Large intestine (tissue), 3 donors: ENCODE data around the gene CDH24. TPM values are rescaled to one million over a fixed set of nuclear protein-coding genes. Genes with fewer than 3 reads are reported as not detected.

ENCODE experiments used
- DNase-seq, 2 donors: peaks; one replicate each; pipeline versions ENCODE4 v3.0.0 to v3.0.0-alpha.2; 2013
- H3K27ac ChIP-seq: one replicate; pipeline ENCODE4 v1.5.1; 2013; ENCODE audit warnings: low read length
- H3K27me3 ChIP-seq: 2 replicates; pipeline ENCODE4 v1.6.1; 2013; ENCODE audit warnings: low read length; ENCODE audit not compliant: control insufficient read depth, insufficient read depth
- H3K36me3 ChIP-seq: 2 replicates; pipeline ENCODE4 v1.6.1; 2013; ENCODE audit warnings: low read length; ENCODE audit not compliant: control insufficient read depth, insufficient read depth
- H3K4me1 ChIP-seq: one replicate; pipeline ENCODE4 v1.6.1; 2013; ENCODE audit warnings: low read length; ENCODE audit not compliant: control insufficient read depth, insufficient read depth
- H3K4me3 ChIP-seq: one replicate; pipeline ENCODE4 v1.5.1; 2013; ENCODE audit warnings: low read length
- H3K9me3 ChIP-seq: one replicate; pipeline ENCODE4 v1.6.1; 2013; ENCODE audit warnings: mild to moderate bottlenecking, low read depth, low read length, moderate library complexity; ENCODE audit not compliant: control insufficient read depth
- WGBS: methylation state at CpG from one replicate; pipeline ENCODE4 v1.1.5; 2013; ENCODE audit warnings: low lambda C conversion rate; ENCODE audit not compliant: insufficient coverage; 5-methylcytosine and 5-hydroxymethylcytosine counted together
- polyA plus RNA-seq: library from polyadenylated mRNA; unstranded; fragments of 120-200 nt; gene quantifications from one replicate; pipeline ENCODE4 v1.2.1, GENCODE V29; 2013

Gene CDH24
- polyA plus RNA-seq, 1 donor, result 10.5 TPM

GRCh38 chr14:23071921-23072539, 14.7 kb upstream of the CDH24 start:
- Histone ChIP-seq H3K9me3 (no peaks in the 10 kb centered on the region), H3K27me3 (no peaks in the 10 kb centered on the region), H3K4me1 (peaks cover 43% of the 10 kb centered on the region), H3K27ac (peak overlapping the region; percentile 84), H3K4me3 (peak overlapping the region; percentile 81), H3K36me3 (peaks cover 71% of the 10 kb centered on the region)
- DNase-seq, result peak; percentile 43 to 72
- WGBS, result 17% methylated on average over 1 of the region's 5 CpGs

- peaks cover 39% of the 10 kb centered on the region for H3K4me1 ChIP-seq
- H3K27ac ChIP-seq, result peak overlapping the region; percentile 84
- H3K36me3 ChIP-seq, result peaks cover 71% of the 10 kb centered on the region
- peak; percentile 91 to 92 for DNase-seq
- WGBS, result 22% methylated on average over 1 of the region's 14 CpGs
- no peaks in the 10 kb centered on the region for H3K9me3 ChIP-seq
- peak overlapping the region; percentile 81 for H3K4me3 ChIP-seq
- H3K27me3 ChIP-seq, result no peaks in the 10 kb centered on the region
Observed at GRCh38 chr14:23071244-23071920, 14.1 kb upstream of the CDH24 start.

- Histone ChIP-seq H3K36me3 (peaks cover 71% of the 10 kb centered on the region), H3K27me3 (no peaks in the 10 kb centered on the region), H3K4me1 (peaks cover 33% of the 10 kb centered on the region), H3K9me3 (no peaks in the 10 kb centered on the region), H3K27ac (peak overlapping the region; percentile 84), H3K4me3 (peak overlapping the region; percentile 81)
- WGBS, result 0% methylated on average over 1 of the region's 10 CpGs
- DNase-seq, result no peak
Observed at GRCh38 chr14:23070262-23071129, 13.2 kb upstream of the CDH24 start.

DNA sequence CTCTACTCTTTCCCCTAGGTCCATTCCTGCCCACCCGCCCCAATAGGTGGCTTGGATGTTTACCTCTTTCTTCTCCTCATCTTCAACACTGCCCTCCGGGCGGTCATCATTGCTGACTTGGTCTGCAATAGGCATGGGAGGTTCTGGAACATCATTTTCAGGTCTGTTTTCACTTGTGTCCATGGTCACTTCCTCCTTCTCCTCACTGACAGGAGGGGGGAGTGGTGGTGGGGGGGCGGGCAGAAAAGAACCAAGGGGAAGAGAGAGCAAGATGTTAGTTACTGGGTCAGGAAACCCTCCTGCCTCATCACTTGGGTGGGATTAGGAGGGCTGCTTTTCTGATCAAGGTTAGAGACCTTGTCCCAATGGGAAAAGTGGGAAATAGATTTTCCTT, 12.1 kb upstream of the CDH24 start:
- no peak overlapping the region for H3K4me3 ChIP-seq
- H3K27ac ChIP-seq, result no peak overlapping the region
- peaks cover 71% of the 10 kb centered on the region for H3K36me3 ChIP-seq
- DNase-seq, result no peak
- no peaks in the 10 kb centered on the region for H3K9me3 ChIP-seq
- no peaks in the 10 kb centered on the region for H3K27me3 ChIP-seq
- 100% methylated on average over 1 of the region's 4 CpGs for WGBS
- H3K4me1 ChIP-seq, result peaks cover 30% of the 10 kb centered on the region

- Histone ChIP-seq H3K36me3 (peaks cover 71% of the 10 kb centered on the region), H3K9me3 (no peaks in the 10 kb centered on the region), H3K4me1 (peaks cover 30% of the 10 kb centered on the region), H3K4me3 (no peak overlapping the region), H3K27me3 (no peaks in the 10 kb centered on the region), H3K27ac (no peak overlapping the region)
- peak; percentile 86 for DNase-seq
- WGBS, result no CpG with 5 or more reads among the region's 8 CpGs
Observed at GRCh38 chr14:23068789-23069412, 11.6 kb upstream of the CDH24 start.

GRCh38 chr14:23067847-23068788, 10.8 kb upstream of the CDH24 start:
- DNase-seq, result no peak
- Histone ChIP-seq H3K9me3 (no peaks in the 10 kb centered on the region), H3K27ac (no peak overlapping the region), H3K4me1 (peaks cover 29% of the 10 kb centered on the region), H3K36me3 (peaks cover 72% of the 10 kb centered on the region), H3K4me3 (no peak overlapping the region), H3K27me3 (no peaks in the 10 kb centered on the region)
- no CpG with 5 or more reads among the region's 14 CpGs for WGBS

DNA sequence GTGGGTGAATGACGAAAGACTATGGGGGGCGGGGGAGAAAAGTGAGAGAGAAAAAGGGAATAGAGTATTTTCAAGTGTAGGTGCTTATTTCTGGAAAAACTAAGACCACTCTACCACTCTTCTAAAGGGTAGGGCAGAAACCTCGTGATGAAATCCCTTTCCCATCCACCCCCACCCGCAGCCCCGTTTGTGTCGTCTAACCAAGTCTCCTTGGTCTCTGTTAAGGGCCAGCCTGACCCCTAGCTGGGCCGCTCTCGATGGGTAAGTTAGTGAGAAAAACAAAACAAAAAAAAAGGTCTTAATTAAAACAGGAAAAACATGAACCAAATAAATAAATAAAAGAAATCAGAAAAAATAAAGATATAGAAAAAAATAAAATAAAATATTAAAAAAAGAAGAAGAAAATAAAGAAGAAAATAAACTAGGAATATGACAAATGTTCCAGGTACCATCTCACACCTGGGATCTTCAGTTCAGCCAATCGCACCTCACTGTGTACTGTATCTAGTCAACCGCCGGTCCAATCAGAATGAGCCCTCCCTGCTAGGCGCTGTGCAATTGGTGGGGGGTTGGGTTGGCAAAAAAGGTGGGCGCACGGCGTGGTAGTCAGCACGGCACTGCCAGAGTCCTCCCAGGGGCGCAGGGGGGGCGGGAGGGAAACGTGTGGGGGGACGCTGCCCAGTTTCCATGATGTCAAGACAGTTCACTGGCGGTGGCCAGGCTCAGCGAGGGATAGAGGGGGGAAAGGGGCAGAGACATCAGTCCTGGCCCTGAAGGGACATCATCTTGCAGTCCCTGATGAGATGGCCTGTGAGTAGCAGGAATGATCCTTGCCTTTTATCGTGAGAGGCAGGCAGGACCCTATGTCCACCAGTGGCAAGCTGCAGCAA, 9.8 kb upstream of the CDH24 start:
- H3K36me3 ChIP-seq, result peaks cover 72% of the 10 kb centered on the region
- no peaks in the 10 kb centered on the region for H3K27me3 ChIP-seq
- DNase-seq, result no peak
- peaks cover 19% of the 10 kb centered on the region for H3K4me1 ChIP-seq
- no peak overlapping the region for H3K4me3 ChIP-seq
- 94% methylated on average over 6 of the region's 23 CpGs for WGBS
- no peaks in the 10 kb centered on the region for H3K9me3 ChIP-seq
- H3K27ac ChIP-seq, result no peak overlapping the region

DNA sequence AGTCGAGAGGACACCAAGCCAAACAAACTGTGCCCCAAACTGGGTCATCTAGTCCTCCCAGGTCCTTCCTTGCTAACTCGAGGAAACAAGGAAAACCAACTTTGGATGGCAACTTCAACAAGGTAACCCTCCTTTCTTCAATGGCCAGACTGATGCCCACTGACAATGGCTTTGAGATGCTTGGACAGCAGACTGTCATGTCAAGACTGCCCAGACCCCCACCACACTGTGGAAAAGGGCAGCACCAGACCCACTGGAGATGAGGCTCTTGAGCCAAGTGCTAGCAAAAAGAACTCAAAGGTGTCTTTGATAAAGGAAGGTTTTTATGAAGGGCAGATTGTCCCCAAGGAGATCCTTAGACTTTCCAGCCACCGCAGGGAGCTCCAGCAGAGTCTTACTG, 9.0 kb upstream of the CDH24 start:
- no peak for DNase-seq
- H3K36me3 ChIP-seq, result peaks cover 75% of the 10 kb centered on the region
- WGBS, result no CpG with 5 or more reads among the region's 3 CpGs
- H3K27ac ChIP-seq, result no peak overlapping the region
- H3K27me3 ChIP-seq, result no peaks in the 10 kb centered on the region
- H3K9me3 ChIP-seq, result no peaks in the 10 kb centered on the region
- H3K4me3 ChIP-seq, result no peak overlapping the region
- H3K4me1 ChIP-seq, result peaks cover 12% of the 10 kb centered on the region

- Histone ChIP-seq H3K27me3 (no peaks in the 10 kb centered on the region), H3K4me1 (no peaks in the 10 kb centered on the region), H3K4me3 (no peak overlapping the region), H3K27ac (no peak overlapping the region), H3K9me3 (no peaks in the 10 kb centered on the region), H3K36me3 (peaks cover 92% of the 10 kb centered on the region)
- no peak for DNase-seq
- 100% methylated on average over 3 of the region's 5 CpGs for WGBS
Observed at GRCh38 chr14:23063601-23064000, 6.3 kb upstream of the CDH24 start.
